Kidney capillary endothelial cell (primary cell): ENCODE measurements around the gene RAB37.

Experiments
- DNase-seq: peaks from one replicate; pipeline ENCODE4 v3.0.0-alpha.2; 2018; ENCODE audit warnings: low spot score

RAB37 gene, protein sequence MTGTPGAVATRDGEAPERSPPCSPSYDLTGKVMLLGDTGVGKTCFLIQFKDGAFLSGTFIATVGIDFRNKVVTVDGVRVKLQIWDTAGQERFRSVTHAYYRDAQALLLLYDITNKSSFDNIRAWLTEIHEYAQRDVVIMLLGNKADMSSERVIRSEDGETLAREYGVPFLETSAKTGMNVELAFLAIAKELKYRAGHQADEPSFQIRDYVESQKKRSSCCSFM

DNA sequence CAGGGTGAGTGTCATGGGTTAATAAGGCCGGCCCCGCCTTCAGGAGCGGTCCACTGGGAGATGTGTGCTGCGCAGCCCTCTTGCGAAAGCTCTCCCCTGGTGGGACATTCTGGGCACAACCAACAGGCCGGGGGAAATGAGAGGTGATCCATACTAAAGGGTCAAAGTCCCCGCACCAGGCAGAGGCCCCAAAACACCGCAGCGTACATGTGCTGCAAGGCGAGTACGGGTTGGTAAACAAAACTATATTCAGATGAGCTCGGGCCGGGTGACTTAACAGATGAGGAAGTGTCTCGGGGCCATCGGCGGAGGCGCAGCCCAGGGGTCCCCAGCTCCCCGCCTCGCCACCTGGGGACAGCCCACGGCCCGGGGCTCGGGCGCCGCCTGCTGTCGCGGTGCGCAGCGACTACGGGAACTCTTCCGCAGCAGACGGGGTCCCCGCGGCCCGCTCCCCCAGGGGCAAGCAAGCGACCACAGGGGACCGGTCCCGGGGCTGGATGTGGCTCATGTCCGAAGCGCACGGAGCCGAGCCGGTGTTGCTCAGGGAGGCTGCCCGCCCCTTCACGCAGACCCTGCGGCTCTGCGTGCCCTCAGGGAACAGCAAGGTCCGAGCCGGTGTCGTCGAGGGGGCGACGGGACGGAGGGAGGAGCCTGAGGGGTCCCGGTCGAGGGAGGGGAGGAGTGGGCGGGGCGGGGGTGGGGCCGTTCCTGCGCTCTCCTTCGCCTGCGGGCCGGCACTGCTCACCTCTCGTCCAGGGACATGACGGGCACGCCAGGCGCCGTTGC lies at the start of gene RAB37:
RAB37 (plus strand) TSS at position 744 of the 786 bp plus-strand sequence; CDS start at position 761, 17 bp downstream.
- no peak for DNase-seq

- no peak for DNase-seq
Observed at GRCh38 chr17:74687886-74688285, 49.2 kb upstream of the RAB37 start.

- DNase-seq, result no peak
Observed at GRCh38 chr17:74690409-74690825, 46.6 kb upstream of the RAB37 start.

DNA sequence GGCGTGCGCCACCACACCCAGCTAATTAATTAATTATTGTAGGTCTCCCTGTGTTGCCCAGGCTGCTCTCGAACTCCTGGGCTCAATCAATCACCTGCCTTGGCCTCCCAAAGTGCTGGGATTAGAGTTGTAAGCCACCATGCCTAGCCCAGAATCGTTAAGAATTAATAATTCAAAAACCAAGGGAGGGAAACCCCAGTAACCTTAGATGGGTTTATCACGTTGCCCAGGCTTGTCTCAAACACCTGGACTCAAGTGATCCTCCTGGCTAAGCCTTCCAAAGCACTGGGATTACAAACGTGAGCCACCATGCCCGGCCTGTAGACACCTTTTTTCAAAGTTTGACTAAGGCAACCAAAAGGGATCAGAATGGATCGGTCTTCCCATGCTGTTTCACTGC lies 45.9 kb upstream of the RAB37 start:
- DNase-seq, result no peak

GRCh38 chr17:74694081-74694480 lies 43.0 kb upstream of the RAB37 start:
- no peak for DNase-seq

DNA sequence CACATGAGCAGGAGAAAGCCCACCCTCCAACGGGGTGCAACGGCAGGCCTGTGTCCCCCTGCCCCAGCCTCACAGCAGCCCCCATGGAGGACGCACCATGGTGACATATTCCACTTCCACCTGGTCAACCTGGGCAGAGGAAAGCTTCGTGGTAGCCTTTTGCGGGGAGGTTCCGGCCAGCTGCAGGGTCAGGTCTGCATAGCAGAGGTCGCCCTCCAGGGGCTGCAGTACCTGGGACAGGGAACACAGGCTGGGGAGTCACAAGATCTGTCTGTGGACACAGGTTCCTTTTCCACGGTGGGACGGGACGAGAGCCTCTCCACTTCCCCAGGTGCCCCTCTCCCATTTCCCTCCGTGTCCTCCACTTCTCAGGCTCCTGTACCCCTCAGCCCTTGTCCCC lies 41.4 kb upstream of the RAB37 start:
- no peak for DNase-seq

- DNase-seq, result no peak
Observed at GRCh38 chr17:74697515-74697914, 39.5 kb upstream of the RAB37 start.

DNA sequence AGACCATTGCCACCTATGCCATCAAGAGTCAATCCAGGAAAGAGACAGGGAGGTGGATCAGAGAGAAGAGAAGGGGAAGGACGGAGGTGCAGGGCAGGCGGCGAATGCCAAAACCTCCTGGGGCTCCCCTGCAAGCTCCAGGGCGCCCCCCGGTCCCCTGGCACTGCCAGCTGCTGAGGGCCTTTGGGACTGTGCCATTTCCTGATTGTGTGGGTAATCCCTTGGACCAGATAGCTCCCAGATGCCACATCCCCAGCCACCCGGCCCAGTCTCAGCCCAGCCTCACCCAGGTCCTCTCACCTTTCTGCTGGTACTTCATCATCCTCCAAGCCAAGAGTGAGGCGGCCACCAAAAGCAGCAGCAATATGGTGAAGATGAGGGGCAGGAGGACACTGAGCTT lies 39.0 kb upstream of the RAB37 start:
- DNase-seq, result no peak

DNA sequence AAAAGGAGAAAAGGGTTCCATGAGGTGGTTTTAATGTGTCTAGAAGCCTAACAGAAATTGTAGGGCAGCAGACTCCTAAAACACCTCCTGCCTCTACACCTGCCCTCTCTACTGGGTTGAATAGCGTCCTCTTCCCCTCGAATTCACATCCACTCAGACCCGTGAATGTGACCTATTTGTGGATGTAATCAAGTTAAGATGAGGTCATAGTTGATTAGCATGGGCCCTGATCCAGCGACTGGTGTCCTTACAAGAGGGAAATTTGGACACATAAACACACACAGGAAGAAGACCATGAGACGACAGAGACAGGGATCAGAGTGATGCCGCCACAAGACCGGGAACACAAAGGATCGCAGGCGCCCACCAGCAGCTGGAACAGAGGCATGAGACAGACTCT lies 37.8 kb upstream of the RAB37 start:
- DNase-seq, result no peak

GRCh38 chr17:74702116-74702871 lies 34.8 kb upstream of the RAB37 start:
- DNase-seq, result no peak

DNA sequence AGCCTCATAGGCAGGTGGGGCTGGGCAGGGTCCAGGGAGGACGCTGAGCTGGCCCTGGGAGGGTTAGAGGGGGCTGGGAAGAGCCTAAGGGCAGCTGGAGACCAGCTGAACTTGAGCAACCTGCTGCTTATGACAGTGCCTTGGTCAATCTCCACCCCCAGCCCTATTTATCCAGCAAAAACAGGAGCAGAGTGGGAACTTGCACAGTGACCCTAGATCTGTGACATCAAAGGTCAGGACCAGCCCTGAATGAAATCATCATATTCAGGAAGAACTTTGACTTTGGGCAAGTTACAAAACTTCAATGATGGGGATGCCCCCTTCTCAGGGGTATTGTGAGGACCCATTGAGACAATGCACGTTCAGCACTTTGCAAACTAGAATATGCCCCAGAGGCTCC lies 33.7 kb upstream of the RAB37 start:
- DNase-seq, result no peak

GRCh38 chr17:74704544-74704943 lies 32.5 kb upstream of the RAB37 start:
- DNase-seq, result no peak

- no peak for DNase-seq
Observed at GRCh38 chr17:74711058-74711824, 25.8 kb upstream of the RAB37 start.

GRCh38 chr17:74712301-74712700 lies 24.8 kb upstream of the RAB37 start:
- no peak for DNase-seq

- no peak for DNase-seq
Observed at GRCh38 chr17:74712756-74713155, 24.3 kb upstream of the RAB37 start, which contains the start of gene CD300LF. Gene CD300LF (minus strand): TSS chr17:74712923. CDS start chr17:74712866, 57 bp downstream.

- no peak for DNase-seq
Observed at GRCh38 chr17:74713171-74713755, 23.8 kb upstream of the RAB37 start.

GRCh38 chr17:74715144-74715543 lies 21.9 kb upstream of the RAB37 start:
- DNase-seq, result no peak

DNA sequence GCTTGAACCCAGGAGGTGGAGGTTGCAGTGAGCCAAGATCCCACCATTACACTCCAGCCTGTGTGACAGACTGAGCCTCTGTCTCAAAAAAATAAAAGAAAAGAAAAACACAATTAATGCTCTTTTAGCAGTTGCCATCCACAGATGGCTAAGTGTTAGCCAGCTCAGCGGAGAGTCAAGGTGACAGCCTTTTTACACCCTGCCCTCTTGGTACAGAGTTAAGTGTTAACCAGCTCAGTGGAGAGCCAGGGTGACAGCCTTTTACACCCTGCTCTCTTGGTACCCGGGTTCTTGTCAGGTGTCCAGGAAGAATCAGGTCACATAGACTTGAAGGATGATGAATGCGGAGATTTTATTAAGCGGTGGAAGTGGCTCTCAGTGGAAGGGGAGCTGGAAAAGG lies 16.6 kb upstream of the RAB37 start:
- DNase-seq, result no peak

DNA sequence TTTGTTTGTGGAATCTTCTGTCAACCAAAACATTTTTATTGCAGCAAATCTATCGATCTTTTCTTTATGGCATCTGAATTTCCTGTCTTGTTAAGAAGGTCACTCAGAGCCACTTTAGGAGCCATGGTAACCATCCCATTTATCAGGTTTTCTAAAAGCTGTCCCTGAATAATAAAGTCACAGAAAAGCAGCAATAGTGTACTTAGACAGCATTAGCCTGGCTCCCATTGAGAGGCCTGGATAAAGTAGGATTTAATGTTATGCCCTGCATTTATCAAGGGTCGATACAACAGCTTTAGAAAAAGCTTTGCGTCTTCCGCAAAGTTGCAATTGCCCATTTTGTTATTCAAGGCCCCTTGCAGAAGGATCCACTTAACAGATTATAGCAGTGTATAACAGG lies 14.3 kb upstream of the RAB37 start:
- no peak for DNase-seq

DNA sequence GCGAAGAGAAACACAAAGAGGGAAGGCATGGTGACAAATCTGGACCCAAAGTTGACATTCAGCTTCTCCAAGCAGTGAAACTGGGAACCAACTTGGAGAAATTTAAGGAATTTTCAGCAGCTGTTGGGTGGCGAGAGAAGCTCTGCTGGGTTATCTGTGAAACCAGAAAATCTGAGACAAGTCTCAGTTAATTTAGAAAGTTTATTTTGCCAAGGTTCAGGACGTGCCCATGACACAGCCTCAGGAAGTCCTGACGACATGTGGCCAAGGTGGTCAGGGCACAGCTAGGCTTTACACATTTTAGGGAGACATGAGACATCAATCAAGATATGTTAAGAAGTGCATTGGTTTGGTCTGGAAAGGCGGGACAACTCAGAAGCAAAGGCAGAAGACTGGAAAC lies 13.2 kb upstream of the RAB37 start:
- no peak for DNase-seq

DNA sequence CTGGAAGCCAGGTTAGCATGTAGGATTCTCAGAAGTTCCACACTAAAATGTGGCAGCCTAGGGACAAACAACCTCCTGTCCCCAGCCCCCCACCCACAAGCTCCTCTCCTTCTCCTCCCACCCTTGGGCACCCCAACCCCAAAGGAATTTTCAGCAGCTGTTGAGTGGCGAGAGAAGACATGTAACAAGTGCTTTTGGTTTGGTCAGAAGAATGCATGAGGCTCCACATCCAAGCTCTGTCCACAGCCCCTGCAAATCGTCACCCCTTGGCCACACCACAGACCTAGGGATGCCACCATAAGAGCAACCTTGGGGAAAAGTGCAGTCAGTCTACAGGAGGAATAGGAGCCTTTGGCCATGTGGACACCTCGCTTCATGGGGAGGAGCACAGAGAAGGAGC lies 11.9 kb upstream of the RAB37 start:
- no peak for DNase-seq
